Measurements from ENCODE around the gene NDUFAF5.
"Not testable (repeated sequence)": the region's sequence is repeated elsewhere in the genome, so short reads cannot be mapped to it uniquely, and the experiment has no call there.

The NDUFAF5 gene

GRCh38 chr20:13756551-13756950, 28.3 kb upstream of the NDUFAF5 start:
- no peak for DNase-seq (ENCODE audit: low read depth in 1 of 2, low spot score in 1 of 2)
- no peaks in the 10 kb centered on the region for H3K27me3 ChIP-seq (ENCODE audit: insufficient read depth, poor library complexity, severe bottlenecking)
- no peak overlapping the region for H3K27ac ChIP-seq (replicated peaks)
- H3K4me3 ChIP-seq (replicated peaks; ENCODE audit: insufficient read depth, low read length): no peak overlapping the region
- TF ChIP-seq SPI1 (IDR thresholded peaks at IDR 0.05; ENCODE audit: borderline replicate concordance, low read depth) (no peak), GABPA (IDR thresholded peaks at IDR 0.05; ENCODE audit: low read depth) (no peak), REST (IDR thresholded peaks at IDR 0.05; ENCODE audit: insufficient replicate concordance, low read depth) (no peak), POLR2AphosphoS5 (IDR thresholded peaks at IDR 0.05; ENCODE audit: low read depth) (no peak)
- TF ChIP-seq, protein P1, sequence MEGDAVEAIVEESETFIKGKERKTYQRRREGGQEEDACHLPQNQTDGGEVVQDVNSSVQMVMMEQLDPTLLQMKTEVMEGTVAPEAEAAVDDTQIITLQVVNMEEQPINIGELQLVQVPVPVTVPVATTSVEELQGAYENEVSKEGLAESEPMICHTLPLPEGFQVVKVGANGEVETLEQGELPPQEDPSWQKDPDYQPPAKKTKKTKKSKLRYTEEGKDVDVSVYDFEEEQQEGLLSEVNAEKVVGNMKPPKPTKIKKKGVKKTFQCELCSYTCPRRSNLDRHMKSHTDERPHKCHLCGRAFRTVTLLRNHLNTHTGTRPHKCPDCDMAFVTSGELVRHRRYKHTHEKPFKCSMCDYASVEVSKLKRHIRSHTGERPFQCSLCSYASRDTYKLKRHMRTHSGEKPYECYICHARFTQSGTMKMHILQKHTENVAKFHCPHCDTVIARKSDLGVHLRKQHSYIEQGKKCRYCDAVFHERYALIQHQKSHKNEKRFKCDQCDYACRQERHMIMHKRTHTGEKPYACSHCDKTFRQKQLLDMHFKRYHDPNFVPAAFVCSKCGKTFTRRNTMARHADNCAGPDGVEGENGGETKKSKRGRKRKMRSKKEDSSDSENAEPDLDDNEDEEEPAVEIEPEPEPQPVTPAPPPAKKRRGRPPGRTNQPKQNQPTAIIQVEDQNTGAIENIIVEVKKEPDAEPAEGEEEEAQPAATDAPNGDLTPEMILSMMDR (IDR thresholded peaks at IDR 0.05; ENCODE audit: insufficient read depth, low read length): no peak

DNA sequence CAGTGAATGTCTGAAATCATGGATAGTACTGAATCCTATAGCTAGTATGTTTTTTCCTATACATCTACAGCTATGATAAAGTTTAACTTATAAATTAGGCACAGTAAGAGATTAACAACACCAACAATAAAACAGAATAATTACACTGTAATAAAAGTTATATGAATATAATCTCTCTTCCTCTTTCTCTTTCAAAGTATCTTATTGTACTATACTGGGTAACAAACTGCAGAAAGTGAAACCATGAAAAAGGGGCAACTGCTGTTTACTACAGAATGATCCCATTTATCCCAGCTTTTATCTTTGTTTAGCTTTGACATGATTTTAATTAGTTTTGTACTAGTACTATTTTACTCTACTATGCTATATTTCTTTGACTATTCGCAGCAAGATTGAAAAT, 25.9 kb upstream of the NDUFAF5 start:
- no peak for DNase-seq (ENCODE audit: low read depth in 1 of 2, low spot score in 1 of 2)
- Histone ChIP-seq H3K27me3 (ENCODE audit: insufficient read depth, poor library complexity, severe bottlenecking) (no peaks in the 10 kb centered on the region), H3K27ac (replicated peaks) (no peak overlapping the region), H3K4me3 (replicated peaks; ENCODE audit: insufficient read depth, low read length) (no peak overlapping the region)
- no peak for TF ChIP-seq REST (IDR thresholded peaks at IDR 0.05; ENCODE audit: insufficient replicate concordance, low read depth)
- no peak for TF ChIP-seq SPI1 (IDR thresholded peaks at IDR 0.05; ENCODE audit: borderline replicate concordance, low read depth)
- TF ChIP-seq GABPA (IDR thresholded peaks at IDR 0.05; ENCODE audit: low read depth): no peak

DNA sequence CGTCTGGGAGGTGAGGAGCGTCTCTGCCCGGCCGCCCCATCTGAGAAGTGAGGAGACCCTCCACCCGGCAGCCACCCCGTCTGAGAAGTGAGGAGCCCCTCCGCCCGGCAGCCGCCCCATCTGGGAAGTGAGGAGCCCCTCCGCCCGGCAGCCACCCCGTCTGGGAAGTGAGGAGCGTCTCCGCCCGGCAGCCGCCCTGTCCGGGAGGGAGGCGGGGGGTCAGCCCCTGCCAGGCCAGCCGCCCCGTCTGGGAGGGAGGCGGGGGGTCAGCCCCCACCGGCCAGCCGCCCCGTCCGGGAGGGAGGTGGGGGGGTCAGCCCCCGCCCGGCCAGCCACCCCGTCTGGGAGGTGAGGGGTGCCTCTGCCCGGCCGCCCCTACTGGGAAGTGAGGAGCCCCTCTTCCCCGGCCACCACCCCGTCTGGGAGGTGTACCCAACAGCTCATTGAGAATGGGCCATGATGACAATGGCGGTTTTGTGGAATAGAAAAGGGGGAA, 24.3 kb upstream of the NDUFAF5 start:
- H3K4me3 ChIP-seq (replicated peaks; ENCODE audit: insufficient read depth, low read length); H3K27me3 ChIP-seq (ENCODE audit: insufficient read depth, poor library complexity, severe bottlenecking); H3K27ac ChIP-seq (replicated peaks); DNase-seq (ENCODE audit: low read depth in 1 of 2, low spot score in 1 of 2): not testable (repeated sequence)

DNA sequence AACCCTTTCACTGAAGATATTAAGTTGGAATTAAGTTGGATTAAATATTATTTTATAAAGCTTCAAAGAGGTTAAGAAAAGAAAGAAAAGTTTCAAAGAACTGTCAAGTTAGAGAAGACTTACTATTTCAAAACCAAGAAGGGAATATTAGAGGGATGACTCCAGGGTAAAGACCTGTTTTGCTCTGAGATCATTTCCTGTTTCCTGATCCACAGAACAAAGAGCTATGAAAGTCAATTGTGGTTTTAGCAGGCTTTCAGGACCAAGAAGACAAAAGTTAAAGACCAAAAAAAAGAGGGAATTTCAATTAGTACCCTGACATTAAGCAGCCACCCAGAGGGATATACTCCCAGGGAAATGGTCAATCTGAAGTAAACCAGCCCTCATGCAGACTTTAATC, 19.5 kb upstream of the NDUFAF5 start:
- no peak for DNase-seq (ENCODE audit: low read depth in 1 of 2, low spot score in 1 of 2)
- no peaks in the 10 kb centered on the region for H3K27me3 ChIP-seq (ENCODE audit: insufficient read depth, poor library complexity, severe bottlenecking)
- no peak overlapping the region for H3K27ac ChIP-seq (replicated peaks)
- no peak overlapping the region for H3K4me3 ChIP-seq (replicated peaks; ENCODE audit: insufficient read depth, low read length)
- TF ChIP-seq SPI1 (IDR thresholded peaks at IDR 0.05; ENCODE audit: borderline replicate concordance, low read depth) (no peak), POLR2AphosphoS5 (IDR thresholded peaks at IDR 0.05; ENCODE audit: low read depth) (no peak)

DNA sequence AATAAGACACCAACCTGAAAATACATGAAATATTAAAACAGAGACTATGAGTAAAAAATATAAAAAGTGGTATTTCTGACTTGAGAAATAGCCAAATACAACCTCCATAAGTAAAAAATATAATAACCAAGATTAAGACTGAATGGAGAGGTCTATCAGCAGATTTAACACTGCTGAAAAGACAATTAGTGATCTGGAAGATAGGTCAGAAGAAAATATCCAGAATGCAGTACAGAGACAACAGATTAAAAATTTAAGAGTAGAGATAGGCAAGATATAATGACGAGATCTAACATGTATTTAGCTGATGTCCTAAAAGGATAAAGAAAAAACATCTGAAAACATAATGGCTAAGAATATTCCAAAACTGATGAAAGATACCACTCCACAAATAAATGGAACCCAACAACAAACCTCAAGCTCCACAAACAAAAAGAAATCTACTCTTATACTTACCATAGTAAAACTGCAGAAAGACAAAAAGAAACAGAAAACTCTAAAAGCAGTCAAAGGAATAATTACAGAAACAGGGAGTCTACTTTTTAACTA, 18.9 kb upstream of the NDUFAF5 start:
- Histone ChIP-seq H3K27me3 (ENCODE audit: insufficient read depth, poor library complexity, severe bottlenecking) (no peaks in the 10 kb centered on the region), H3K4me3 (replicated peaks; ENCODE audit: insufficient read depth, low read length) (no peak overlapping the region), H3K27ac (replicated peaks) (no peak overlapping the region)
- no peak for DNase-seq (ENCODE audit: low read depth in 1 of 2, low spot score in 1 of 2)
- TF ChIP-seq GABPA (IDR thresholded peaks at IDR 0.05; ENCODE audit: low read depth): no peak
- no peak for TF ChIP-seq REST (IDR thresholded peaks at IDR 0.05; ENCODE audit: insufficient replicate concordance, low read depth)
- no peak for TF ChIP-seq SPI1 (IDR thresholded peaks at IDR 0.05; ENCODE audit: borderline replicate concordance, low read depth)
- no peak for TF ChIP-seq POLR2AphosphoS5 (IDR thresholded peaks at IDR 0.05; ENCODE audit: low read depth)
- TF ChIP-seq, protein P1 (IDR thresholded peaks at IDR 0.05; ENCODE audit: insufficient read depth, low read length): no peak

Measured in HL-60 (cell line).